HG03439 (cell line): ENCODE data around the gene QRFP.

Source experiments
- ATAC-seq: cut with Tn5 transposase; IDR thresholded peaks from one replicate; pipeline ENCODE4 v1.9.1; 2021; ENCODE audit warnings: mild to moderate bottlenecking, moderate library complexity; ENCODE audit not compliant: unreplicated experiment

QRFP gene

DNA sequence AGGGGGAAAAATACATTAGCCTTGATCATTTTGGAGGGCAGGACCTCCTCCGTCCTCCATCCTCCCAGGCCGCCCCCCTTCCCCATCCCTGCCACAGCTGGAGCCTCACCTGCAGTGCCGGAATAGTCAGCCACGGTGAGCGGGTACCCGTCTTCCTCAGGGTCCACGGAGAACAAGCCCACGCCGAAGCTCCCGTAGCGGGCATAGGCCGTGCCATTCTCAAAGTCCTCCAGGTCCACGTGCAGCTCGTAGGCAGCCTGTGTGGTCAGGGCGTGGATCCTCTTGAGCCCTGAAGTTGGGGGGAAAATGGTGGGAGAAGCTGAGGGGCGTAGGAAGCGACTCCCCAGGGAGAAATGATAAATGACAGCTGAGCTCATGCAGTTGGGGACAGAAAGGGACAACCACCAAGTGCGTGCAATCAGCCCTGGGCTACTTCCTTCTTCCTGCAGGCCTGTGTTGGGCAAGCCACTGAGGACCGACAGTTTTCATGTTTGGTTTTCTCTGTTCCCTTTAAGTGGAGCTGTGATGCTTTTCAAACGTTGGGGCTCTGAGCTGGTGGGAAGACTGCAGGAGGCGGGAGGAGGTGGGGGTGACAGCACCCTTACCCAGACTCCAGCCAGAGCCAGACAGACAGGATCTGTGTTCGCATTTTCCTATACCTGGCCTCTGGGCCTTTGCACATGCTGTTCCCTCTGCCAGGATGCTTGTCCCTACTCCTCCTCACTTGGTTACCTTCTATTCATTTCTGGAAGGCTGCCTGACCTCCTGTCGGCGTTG lies 8.7 kb upstream of the QRFP start:
- ATAC-seq: no peak

DNA sequence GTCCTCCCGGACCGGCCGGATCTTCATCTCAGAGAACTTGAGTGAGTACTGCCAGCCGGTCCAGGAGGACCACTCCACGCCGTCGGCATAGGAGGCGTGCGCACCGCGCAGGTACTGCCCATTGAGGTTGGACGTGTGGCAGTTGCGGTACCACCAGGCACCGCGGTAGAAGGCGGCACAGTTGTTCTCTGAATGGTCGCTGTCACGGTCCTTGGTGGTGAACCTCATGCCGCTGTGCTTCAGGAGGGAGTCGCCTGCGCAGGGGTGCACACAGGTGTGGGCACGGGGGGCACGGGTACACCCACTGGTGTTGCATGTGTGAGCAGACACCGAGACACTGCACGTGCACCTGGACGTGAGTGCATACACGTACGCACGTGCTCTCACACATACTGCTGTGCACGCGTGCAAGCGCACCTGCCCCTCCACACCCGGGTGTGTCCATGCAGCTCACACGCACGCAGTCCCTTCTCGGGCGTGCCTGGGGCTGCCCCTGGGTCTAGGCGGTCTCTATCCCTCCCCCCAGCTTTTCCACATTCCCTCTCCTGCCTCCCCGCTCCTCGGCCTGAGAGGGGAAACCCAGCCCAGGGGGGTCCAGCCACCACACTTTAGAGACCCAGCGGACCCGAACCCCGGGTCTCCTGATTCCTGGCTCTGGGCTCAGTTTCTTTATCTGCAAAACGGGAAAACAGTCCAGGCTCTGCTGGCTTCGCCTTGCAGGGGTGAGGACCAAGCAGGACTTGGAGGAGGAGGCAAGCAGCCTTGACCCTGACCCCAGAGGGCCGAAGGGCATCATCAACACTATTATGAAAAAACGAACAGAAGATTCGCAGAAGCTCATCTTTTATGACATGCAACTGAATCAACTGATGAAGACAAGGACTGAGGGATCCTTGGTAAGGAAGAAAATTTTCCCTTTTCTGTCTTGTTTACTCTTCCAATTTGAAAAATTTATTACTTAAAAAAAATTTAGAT lies 7.7 kb upstream of the QRFP start:
- no peak for ATAC-seq

- ATAC-seq: no peak
Observed at GRCh38 chr9:130903194-130904069, 6.8 kb upstream of the QRFP start.

- no peak for ATAC-seq
Observed at GRCh38 chr9:130902204-130903185, 5.9 kb upstream of the QRFP start.

- no peak for ATAC-seq
Observed at GRCh38 chr9:130901498-130902203, 5.0 kb upstream of the QRFP start.

DNA sequence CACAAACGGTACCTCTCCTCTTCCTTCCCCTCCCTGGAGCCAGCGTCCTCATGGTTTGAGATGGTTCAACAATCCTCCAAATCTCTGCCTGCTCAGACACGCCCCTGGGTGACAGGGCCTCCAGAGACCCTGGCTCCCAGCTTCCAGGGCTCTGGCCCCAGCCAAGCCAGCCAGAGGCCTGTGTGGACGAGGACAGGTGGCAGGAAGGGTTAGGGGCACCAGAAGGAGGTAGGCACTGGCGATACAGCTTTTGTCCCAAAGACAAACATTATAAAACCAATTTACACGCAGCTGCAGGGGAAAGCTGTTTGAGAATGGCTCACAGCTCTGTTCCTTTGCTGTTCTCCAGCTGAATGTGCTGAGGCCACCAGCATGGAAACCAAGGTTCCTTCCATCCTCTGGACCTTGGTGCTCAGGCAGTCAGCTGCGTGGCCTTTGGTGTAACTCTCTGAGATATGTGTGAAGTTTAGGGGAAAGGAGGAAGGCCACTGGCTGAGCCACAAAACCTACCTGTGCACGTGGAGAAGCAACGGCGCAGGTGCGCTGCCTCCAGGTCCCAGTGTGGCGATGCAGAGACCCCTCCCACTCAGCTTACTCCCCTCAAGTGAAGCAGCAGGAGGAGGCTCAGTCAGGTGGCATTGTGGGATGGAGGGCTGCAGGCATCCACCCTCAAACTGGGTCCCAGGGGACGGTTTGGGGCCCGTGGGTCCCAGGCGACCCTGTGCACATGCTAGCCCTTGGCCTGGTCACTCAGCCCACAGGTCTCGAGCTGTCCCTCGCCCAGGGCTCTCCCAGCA lies 4.3 kb upstream of the QRFP start:
- no peak for ATAC-seq

GRCh38 chr9:130899051-130899748 lies 2.6 kb upstream of the QRFP start:
- ATAC-seq: no peak

GRCh38 chr9:130898552-130898852 lies 1.9 kb upstream of the QRFP start:
- no peak for ATAC-seq

DNA sequence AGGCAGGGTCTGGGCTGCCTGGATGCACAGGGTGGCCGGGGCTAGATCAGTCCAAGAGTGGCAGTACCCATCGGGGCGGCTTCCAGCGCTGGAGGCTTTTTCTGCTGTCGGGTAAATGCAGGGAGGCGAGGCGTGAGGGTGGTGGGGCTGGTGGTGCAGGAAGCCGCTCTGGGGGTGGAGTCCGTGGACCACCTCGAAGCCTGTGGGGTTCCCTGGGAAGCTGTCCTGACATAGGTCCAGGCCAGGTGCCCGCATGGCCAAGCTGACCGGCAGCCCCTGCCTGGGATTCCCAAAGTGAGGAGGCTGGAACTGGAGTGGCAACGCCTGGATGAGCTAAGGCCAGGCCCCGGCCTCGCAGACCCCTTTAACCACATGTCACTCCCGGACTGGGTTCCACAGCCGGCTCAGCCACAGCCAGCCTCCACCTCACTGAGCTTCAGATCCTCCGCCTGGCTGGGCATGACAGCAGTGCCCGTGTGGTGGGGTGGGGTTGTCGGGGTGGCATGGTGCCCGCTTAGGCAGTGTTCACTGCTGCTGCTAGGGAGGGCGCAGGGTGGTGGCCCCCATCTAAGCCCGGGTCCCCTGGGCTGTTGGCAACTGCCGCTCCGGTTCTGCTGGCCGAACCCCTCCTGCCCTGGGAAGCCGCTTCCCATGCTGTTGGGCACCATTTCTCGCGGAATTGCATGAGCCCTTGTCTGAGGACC lies 1.4 kb upstream of the QRFP start:
- ATAC-seq: no peak

DNA sequence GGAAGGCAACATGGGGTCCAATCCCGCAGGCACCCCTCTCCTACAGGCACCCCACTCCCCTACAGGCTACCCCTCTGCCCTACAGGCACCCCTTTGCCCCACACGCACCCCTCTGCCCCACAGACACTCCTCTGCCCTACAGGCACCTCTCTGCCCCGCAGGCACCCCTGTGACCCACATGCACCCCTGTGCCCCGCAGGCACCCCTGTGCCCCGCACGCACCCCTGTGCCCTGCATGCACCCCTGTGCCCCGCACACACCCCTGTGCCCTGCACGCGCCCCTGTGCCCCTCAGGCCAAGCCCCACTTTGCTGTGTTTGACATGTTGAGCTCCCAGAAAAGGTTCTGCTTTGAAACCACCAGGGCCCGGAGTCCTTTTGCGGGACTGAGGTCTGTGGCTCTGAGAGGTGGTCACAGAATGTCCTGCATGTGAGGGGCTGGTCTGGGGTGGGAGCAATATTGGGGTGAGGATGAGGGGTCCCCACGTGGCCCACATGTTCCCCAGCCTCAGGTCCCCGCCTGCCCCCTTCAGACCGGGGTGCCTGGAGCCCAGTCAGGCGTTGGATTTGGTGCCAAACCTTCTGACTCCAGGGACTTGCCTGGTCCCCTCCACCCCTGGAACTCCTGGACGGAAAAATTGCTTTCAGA lies 616 bp upstream of the QRFP start:
- no peak for ATAC-seq

DNA sequence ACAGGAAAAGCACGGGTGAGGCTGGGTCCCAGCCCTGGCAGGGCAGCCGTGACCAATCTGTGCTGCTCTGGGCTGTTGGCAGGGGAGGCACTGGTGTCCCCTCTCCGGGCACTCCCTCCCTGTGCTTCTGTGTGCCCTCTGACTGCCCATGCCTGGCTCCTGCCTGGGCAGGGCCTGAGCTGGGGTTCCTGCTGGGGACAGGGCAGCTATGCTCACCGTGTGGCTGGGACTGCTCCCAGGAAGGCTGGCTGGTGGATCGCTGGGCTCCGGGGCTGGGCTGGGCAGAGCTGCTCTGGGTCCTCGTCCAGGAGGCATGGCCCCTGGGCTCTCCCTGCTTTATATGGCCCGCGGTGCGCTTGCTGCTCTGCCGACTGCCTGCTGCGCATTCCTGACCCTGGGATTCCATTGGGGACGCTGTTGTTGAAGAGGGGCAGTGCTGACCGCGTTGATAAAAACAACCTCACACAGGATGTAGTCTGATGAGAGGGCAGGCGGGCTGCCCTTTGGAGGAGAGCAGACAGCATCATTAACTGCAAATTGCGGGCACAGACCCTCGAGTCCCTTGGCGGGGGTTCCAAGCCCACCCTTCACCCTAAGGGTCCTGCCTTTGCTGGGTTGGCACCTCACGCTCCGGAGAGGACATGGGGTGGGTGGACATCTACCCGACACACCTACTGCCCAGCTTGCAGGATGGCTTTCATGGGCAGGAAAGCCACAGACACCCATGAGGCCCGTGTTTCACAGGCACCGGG lies 955 bp downstream of the QRFP start:
- ATAC-seq: no peak

- ATAC-seq: no peak
Observed at GRCh38 chr9:130895038-130895437, 1.6 kb downstream of the QRFP start.

DNA sequence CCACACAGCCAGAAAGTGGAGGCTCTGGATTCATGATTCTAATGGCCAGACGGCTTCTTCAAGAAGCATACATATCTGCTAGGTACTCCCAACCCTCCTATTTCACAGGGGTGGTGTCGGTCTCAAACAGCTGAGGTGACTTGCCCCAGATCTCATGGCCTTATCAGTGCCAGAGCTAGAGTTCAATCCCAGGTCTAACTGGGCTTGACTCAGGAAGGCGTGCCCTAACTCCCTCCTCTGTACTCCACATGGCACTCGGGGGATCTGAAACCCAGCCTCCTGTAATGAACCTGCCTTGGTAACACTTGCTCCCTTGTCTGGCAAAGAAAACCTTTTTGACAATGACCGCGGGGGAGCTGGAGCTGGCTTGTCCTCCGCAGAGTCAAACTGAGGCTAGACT lies 2.1 kb downstream of the QRFP start:
- ATAC-seq: no peak

DNA sequence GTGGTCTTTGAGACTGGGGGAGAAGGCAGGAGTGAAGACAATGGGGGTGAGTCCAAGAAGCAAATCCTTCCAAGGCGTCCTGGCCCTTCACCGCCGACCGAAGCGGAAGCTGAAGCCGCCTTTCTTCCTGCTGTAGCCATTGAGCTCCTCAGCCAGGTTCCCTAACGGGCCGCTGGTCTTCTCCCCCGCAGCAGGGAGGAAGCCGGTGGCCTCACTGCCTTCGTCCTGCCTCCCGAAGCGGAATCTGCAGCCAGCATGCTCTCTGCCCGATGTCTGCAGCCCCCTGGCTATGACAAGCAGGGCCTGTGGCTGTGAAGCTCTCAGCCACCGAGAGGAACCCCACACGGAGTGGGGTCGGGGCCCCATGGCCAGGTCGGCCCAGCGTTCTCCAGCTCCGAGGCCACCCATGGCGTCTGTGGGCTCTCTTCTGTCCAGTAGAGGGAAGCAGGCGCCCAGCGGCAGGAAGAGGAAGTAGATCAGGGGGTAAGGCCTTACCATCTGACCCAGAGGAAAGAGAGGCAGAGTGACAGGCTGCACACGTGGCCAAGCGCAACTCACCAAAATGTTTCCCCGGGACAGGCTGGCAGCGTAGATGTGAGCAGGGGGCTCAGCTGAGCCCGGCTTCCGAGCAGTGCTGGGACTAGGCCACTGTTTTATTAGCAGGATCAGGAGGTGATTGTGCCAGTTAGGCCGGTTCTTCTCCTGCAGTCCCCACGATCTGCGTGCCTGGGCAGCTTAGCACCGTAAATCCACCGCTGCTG lies 3.1 kb downstream of the QRFP start:
- no peak for ATAC-seq

- ATAC-seq: no peak
Observed at GRCh38 chr9:130892477-130893304, 3.9 kb downstream of the QRFP start.
